Measurements from ENCODE around the gene ATR.

Gene ATR

DNA sequence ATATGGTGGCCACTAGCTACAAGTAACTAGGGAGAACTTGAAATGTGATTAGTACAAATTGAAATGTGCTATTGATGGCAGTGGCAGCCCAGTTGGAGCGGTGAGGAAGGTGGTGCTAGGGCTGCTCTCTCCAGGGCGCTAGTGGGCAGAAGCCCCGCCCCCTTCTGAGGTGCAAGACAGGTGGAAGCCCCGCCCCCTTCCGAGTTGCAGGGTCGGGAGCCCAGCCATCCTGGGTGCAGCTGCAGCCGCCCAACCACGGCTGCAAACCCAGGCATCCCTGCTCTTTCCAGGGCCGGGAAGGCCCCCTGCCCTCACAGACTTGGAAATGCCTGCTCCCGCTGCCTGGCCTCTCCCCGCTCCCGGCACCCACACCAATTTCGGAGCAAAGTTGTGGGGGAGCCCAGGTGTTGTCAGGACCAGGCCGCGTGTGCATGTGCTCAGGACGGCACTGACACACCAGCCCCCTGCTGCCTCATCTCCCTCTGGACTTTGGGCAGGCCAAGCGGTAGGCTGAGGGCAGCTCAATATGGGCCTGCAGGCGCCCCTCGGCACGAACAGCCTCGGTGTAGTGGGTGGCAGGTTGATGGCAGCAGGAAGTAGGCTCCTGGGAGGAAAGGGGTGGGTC is 10.0 kb downstream of the ATR start:
- H3K4me3 ChIP-seq (replicated peaks; ENCODE audit: insufficient read depth, low read length) = no peak overlapping the region
- TF ChIP-seq GABPA (IDR thresholded peaks at IDR 0.05; ENCODE audit: low read depth) (no peak), SPI1 (IDR thresholded peaks at IDR 0.05; ENCODE audit: borderline replicate concordance, low read depth) (no peak), POLR2AphosphoS5 (IDR thresholded peaks at IDR 0.05; ENCODE audit: low read depth) (no peak)
- TF ChIP-seq, protein P1, sequence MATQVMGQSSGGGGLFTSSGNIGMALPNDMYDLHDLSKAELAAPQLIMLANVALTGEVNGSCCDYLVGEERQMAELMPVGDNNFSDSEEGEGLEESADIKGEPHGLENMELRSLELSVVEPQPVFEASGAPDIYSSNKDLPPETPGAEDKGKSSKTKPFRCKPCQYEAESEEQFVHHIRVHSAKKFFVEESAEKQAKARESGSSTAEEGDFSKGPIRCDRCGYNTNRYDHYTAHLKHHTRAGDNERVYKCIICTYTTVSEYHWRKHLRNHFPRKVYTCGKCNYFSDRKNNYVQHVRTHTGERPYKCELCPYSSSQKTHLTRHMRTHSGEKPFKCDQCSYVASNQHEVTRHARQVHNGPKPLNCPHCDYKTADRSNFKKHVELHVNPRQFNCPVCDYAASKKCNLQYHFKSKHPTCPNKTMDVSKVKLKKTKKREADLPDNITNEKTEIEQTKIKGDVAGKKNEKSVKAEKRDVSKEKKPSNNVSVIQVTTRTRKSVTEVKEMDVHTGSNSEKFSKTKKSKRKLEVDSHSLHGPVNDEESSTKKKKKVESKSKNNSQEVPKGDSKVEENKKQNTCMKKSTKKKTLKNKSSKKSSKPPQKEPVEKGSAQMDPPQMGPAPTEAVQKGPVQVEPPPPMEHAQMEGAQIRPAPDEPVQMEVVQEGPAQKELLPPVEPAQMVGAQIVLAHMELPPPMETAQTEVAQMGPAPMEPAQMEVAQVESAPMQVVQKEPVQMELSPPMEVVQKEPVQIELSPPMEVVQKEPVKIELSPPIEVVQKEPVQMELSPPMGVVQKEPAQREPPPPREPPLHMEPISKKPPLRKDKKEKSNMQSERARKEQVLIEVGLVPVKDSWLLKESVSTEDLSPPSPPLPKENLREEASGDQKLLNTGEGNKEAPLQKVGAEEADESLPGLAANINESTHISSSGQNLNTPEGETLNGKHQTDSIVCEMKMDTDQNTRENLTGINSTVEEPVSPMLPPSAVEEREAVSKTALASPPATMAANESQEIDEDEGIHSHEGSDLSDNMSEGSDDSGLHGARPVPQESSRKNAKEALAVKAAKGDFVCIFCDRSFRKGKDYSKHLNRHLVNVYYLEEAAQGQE (IDR thresholded peaks at IDR 0.05; ENCODE audit: insufficient replicate concordance, low read depth) = no peak
- TF ChIP-seq, protein P2, sequence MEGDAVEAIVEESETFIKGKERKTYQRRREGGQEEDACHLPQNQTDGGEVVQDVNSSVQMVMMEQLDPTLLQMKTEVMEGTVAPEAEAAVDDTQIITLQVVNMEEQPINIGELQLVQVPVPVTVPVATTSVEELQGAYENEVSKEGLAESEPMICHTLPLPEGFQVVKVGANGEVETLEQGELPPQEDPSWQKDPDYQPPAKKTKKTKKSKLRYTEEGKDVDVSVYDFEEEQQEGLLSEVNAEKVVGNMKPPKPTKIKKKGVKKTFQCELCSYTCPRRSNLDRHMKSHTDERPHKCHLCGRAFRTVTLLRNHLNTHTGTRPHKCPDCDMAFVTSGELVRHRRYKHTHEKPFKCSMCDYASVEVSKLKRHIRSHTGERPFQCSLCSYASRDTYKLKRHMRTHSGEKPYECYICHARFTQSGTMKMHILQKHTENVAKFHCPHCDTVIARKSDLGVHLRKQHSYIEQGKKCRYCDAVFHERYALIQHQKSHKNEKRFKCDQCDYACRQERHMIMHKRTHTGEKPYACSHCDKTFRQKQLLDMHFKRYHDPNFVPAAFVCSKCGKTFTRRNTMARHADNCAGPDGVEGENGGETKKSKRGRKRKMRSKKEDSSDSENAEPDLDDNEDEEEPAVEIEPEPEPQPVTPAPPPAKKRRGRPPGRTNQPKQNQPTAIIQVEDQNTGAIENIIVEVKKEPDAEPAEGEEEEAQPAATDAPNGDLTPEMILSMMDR (IDR thresholded peaks at IDR 0.05; ENCODE audit: insufficient read depth, low read length) = no peak
- H3K27ac ChIP-seq (replicated peaks) = no peak overlapping the region
- H3K27me3 ChIP-seq (ENCODE audit: insufficient read depth, poor library complexity, severe bottlenecking) = no peaks in the 10 kb centered on the region
- DNase-seq (ENCODE audit: low read depth in 1 of 2, low spot score in 1 of 2) = no peak

DNA sequence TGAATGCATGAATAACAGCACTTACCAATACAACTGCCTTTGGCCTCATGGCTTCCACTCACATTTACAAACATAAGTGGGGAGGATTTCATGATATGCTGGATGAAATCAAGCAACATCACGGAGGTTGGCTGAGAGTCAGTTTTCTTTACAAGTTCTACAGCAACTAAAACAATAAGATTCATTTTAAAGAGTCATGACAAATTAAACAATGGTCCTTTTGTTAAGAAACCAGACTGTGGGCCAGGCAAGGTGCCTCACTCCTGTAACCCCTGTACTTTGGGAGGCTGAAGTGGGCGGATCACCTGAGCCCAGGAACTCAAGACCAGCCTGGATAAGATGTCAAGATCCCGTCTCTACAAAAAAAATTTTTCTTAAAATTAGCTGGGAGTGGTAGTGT is 12.4 kb downstream of the ATR start:
- DNase-seq (ENCODE audit: low read depth in 1 of 2, low spot score in 1 of 2) = no peak
- H3K27ac ChIP-seq (replicated peaks) = no peak overlapping the region
- no peak overlapping the region for H3K4me3 ChIP-seq (replicated peaks; ENCODE audit: insufficient read depth, low read length)
- TF ChIP-seq, protein P1 (IDR thresholded peaks at IDR 0.05; ENCODE audit: insufficient replicate concordance, low read depth) = no peak
- no peak for TF ChIP-seq POLR2AphosphoS5 (IDR thresholded peaks at IDR 0.05; ENCODE audit: low read depth)
- H3K27me3 ChIP-seq (ENCODE audit: insufficient read depth, poor library complexity, severe bottlenecking) = no peaks in the 10 kb centered on the region

DNA sequence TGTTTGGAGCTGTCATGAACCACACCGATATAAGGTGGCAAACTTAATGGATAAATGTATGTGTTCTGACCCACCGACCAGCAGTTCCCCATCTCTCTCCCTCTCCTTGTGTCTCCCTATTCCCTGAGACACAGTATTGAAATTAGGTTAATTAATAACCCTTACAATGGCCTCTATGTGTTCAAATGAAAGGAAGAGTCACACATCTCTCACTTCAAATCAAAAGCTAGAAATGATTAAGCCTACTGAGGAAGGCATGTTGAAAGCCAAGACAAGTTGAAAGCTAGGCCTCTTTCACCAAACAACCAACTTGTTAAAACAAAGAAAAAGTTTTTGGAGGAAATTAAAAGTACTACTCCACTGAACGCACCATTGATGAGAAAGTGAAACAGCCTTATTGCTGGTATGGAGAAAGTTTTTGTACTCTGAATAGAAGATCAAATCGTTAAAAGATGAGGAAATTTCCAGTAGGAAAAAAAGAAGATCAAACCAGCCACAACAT is 15.0 kb downstream of the ATR start:
- TF ChIP-seq POLR2AphosphoS5 (IDR thresholded peaks at IDR 0.05; ENCODE audit: low read depth) (no peak), SPI1 (IDR thresholded peaks at IDR 0.05; ENCODE audit: borderline replicate concordance, low read depth) (no peak), GABPA (IDR thresholded peaks at IDR 0.05; ENCODE audit: low read depth) (no peak)
- TF ChIP-seq, protein P1 (IDR thresholded peaks at IDR 0.05; ENCODE audit: insufficient replicate concordance, low read depth) = no peak
- TF ChIP-seq, protein P2 (IDR thresholded peaks at IDR 0.05; ENCODE audit: insufficient read depth, low read length) = no peak
- H3K27me3 ChIP-seq (ENCODE audit: insufficient read depth, poor library complexity, severe bottlenecking) = no peaks in the 10 kb centered on the region
- no peak overlapping the region for H3K27ac ChIP-seq (replicated peaks)
- no peak overlapping the region for H3K4me3 ChIP-seq (replicated peaks; ENCODE audit: insufficient read depth, low read length)
- no peak for DNase-seq (ENCODE audit: low read depth in 1 of 2, low spot score in 1 of 2)

Measured in HL-60 (cell line).